ENCODE data around the gene MAPK10. TPM values are rescaled to one million over a fixed set of nuclear protein-coding genes. Genes with fewer than 3 reads are reported as not detected.

The MAPK10 gene
- total and polyA plus RNA-seq, 9 of the 15 experiments (the other 6 are each of a cell fraction or from before 2014, with no cell fraction given): 0.10 to 0.53 (median 0.18) TPM; not detected in 4

GRCh38 chr4:85970535-85970934, 389.3 kb downstream of the MAPK10 start (continued):
- TF ChIP-seq, protein P1, sequence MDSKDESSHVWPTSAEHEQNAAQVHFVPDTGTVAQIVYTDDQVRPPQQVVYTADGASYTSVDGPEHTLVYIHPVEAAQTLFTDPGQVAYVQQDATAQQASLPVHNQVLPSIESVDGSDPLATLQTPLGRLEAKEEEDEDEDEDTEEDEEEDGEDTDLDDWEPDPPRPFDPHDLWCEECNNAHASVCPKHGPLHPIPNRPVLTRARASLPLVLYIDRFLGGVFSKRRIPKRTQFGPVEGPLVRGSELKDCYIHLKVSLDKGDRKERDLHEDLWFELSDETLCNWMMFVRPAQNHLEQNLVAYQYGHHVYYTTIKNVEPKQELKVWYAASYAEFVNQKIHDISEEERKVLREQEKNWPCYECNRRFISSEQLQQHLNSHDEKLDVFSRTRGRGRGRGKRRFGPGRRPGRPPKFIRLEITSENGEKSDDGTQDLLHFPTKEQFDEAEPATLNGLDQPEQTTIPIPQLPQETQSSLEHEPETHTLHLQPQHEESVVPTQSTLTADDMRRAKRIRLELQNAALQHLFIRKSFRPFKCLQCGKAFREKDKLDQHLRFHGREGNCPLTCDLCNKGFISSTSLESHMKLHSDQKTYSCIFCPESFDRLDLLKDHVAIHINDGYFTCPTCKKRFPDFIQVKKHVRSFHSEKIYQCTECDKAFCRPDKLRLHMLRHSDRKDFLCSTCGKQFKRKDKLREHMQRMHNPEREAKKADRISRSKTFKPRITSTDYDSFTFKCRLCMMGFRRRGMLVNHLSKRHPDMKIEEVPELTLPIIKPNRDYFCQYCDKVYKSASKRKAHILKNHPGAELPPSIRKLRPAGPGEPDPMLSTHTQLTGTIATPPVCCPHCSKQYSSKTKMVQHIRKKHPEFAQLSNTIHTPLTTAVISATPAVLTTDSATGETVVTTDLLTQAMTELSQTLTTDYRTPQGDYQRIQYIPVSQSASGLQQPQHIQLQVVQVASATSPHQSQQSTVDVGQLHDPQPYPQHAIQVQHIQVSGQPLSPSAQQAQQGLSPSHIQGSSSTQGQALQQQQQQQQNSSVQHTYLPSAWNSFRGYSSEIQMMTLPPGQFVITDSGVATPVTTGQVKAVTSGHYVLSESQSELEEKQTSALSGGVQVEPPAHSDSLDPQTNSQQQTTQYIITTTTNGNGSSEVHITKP (IDR thresholded peaks at IDR 0.05; ENCODE audit: partially characterized antibody): no peak
- TF ChIP-seq ZFP1 (CRISPR knock-in tag; IDR thresholded peaks at IDR 0.05) (no peak), ZKSCAN1 (IDR thresholded peaks at IDR 0.05; ENCODE audit: low read depth, low read length) (no peak)
- TF ChIP-seq, protein P2, sequence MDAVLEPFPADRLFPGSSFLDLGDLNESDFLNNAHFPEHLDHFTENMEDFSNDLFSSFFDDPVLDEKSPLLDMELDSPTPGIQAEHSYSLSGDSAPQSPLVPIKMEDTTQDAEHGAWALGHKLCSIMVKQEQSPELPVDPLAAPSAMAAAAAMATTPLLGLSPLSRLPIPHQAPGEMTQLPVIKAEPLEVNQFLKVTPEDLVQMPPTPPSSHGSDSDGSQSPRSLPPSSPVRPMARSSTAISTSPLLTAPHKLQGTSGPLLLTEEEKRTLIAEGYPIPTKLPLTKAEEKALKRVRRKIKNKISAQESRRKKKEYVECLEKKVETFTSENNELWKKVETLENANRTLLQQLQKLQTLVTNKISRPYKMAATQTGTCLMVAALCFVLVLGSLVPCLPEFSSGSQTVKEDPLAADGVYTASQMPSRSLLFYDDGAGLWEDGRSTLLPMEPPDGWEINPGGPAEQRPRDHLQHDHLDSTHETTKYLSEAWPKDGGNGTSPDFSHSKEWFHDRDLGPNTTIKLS (IDR thresholded peaks at IDR 0.05; ENCODE audit: borderline replicate concordance, low read depth): no peak
